OCI-LY3 (cell line): ENCODE measurements around the gene CLEC3A.

ENCODE experiments used
- CTCF ChIP-seq: fragments of 200-600, 300-600 bp; sonication (generic); IDR thresholded peaks from 2 replicates; pipeline ENCODE4 v1.5.1; 2014; ENCODE audit warnings: antibody characterized with exemption, low read length, low read depth
- EZH2phosphoT487 ChIP-seq: fragments of 200-600 bp; shearing (Covaris generic); IDR thresholded peaks from 2 replicates; pipeline ENCODE4 v1.6.1; 2018; ENCODE audit warnings: antibody characterized with exemption, mixed run types, low read depth

DNA sequence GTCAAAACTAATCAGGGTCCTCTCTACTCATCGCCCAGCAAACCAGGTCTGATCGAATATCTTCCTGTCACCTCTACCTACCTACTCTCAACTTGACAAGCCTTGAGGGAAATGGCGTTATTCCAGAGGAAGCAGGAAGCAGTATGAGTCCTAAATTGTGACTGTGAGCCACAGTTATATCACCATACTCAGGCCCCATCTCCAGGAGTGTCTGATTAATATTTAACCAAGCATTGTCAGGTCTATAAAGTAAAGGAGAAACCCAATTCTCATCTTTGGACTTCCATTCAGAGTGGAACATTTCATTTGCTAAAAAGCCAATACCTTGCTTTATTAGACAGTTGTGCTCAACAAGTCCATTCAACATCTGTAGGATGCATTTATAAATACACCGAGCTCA, 17.8 kb upstream of the CLEC3A start:
- no peak for TF ChIP-seq CTCF
- no peak for TF ChIP-seq EZH2phosphoT487
